Neural cell (in vitro differentiated cells): ENCODE measurements around the gene CREB3L1. TPM values are rescaled to one million over a fixed set of nuclear protein-coding genes. Genes with fewer than 3 reads are reported as not detected.

Source experiments
- H2AFZ ChIP-seq: fragments of 200-600, 300-800 bp; sonication (generic), shearing (Covaris generic); 2 replicates; pipeline ENCODE4 v1.6.0; 2014; ENCODE audit warnings: low read depth, mild to moderate bottlenecking, antibody characterized with exemption, low read length, moderate library complexity
- H3F3A ChIP-seq: fragments of 200-600 bp; shearing (Covaris generic); 2 replicates; pipeline ENCODE4 v1.6.1; 2016; ENCODE audit warnings: mild to moderate bottlenecking, moderate library complexity, mixed read lengths, antibody characterized with exemption, low read length; ENCODE audit not compliant: insufficient read depth, poor library complexity, severe bottlenecking
- H3K27ac ChIP-seq: fragments of 200-600, 300-800 bp; sonication (generic), shearing (Covaris generic); 2 replicates; pipeline ENCODE4 v1.5.1; 2014; ENCODE audit warnings: mild to moderate bottlenecking, low read length, moderate library complexity
- H3K27me3 ChIP-seq: fragments of 300-800, 200-600 bp; sonication (generic), shearing (Covaris generic); 2 replicates; pipeline ENCODE4 v1.6.0; 2014; ENCODE audit warnings: mild to moderate bottlenecking, low read depth, low read length, moderate library complexity; ENCODE audit not compliant: insufficient read depth
- H3K36me3 ChIP-seq: fragments of 300-800, 200-600 bp; sonication (generic), shearing (Covaris generic); 2 replicates; pipeline ENCODE4 v1.5.1; 2014; ENCODE audit warnings: mild to moderate bottlenecking, antibody characterized with exemption, low read length, moderate library complexity; ENCODE audit not compliant: insufficient read depth
- H3K4me2 ChIP-seq: fragments of 300-800, 200-600 bp; sonication (generic), shearing (Covaris generic); 2 replicates; pipeline ENCODE4 v1.6.0; 2014; ENCODE audit warnings: mild to moderate bottlenecking, low read length
- H3K4me3 ChIP-seq: fragments of 300-800, 200-600 bp; sonication (generic), shearing (Covaris generic); 2 replicates; pipeline ENCODE4 v1.5.1; 2014; ENCODE audit warnings: mild to moderate bottlenecking, low read length, moderate library complexity
- H3K79me2 ChIP-seq: fragments of 200-600 bp; shearing (Covaris generic); replicated peaks from 2 replicates; pipeline ENCODE4 v1.6.0; 2014; ENCODE audit warnings: mild to moderate bottlenecking, low read length, moderate library complexity; ENCODE audit not compliant: insufficient read depth
- H3K9ac ChIP-seq: fragments of 300-800, 200-600 bp; sonication (generic), shearing (Covaris generic); 2 replicates; pipeline ENCODE4 v1.6.1; 2016; ENCODE audit warnings: mild to moderate bottlenecking, low read length, mixed read lengths
- H3K9me2 ChIP-seq: fragments of 200-600 bp; shearing (Covaris generic); 2 replicates; pipeline ENCODE4 v1.6.1; 2016; ENCODE audit warnings: mild to moderate bottlenecking, low read length, mixed read lengths; ENCODE audit not compliant: insufficient read depth
- H3K9me3 ChIP-seq: fragments of 200-600, 300-800 bp; sonication (generic), shearing (Covaris generic); 2 replicates; pipeline ENCODE4 v1.6.1; 2016; ENCODE audit warnings: mild to moderate bottlenecking, mixed run types, low read length, moderate library complexity, mixed read lengths
- H4K20me1 ChIP-seq: fragments of 200-600 bp; shearing (Covaris generic); 2 replicates; pipeline ENCODE4 v1.6.1; 2016; ENCODE audit warnings: mild to moderate bottlenecking, mixed run types; ENCODE audit not compliant: insufficient read depth
- EP300 ChIP-seq: fragments of 450-650 bp; conservative IDR thresholded peaks from 2 replicates; pipeline ENCODE4 v1.6.1; 2014; ENCODE audit warnings: antibody characterized with exemption, mild to moderate bottlenecking, moderate library complexity; ENCODE audit not compliant: poor library complexity, severe bottlenecking
- EZH2 ChIP-seq: fragments of 200-600, 300-800 bp; shearing (Covaris generic), sonication (generic); IDR thresholded peaks from 2 replicates; pipeline ENCODE4 v1.6.1; 2014; ENCODE audit warnings: antibody characterized with exemption, low read length, borderline replicate concordance, mild to moderate bottlenecking; ENCODE audit not compliant: insufficient read depth, poor library complexity, severe bottlenecking
- MXI1 ChIP-seq: fragments of 450-650 bp; conservative IDR thresholded peaks from 2 replicates; pipeline ENCODE4 v1.6.1; 2014; ENCODE audit warnings: antibody characterized with exemption, mild to moderate bottlenecking; ENCODE audit not compliant: poor library complexity, severe bottlenecking
- POLR2AphosphoS5 ChIP-seq: IDR thresholded peaks from 2 replicates; pipeline ENCODE4 v1.6.1; 2012
- RAD21 ChIP-seq: fragments of 450-650 bp; conservative IDR thresholded peaks from 2 replicates; pipeline ENCODE4 v1.6.1; 2014; ENCODE audit warnings: antibody characterized with exemption, mild to moderate bottlenecking, moderate library complexity
- SMC3 ChIP-seq: fragments of 450-650 bp; conservative IDR thresholded peaks from 2 replicates; pipeline ENCODE4 v1.6.1; 2014; ENCODE audit warnings: antibody characterized with exemption, mild to moderate bottlenecking, moderate library complexity; ENCODE audit not compliant: poor library complexity
- TAF1 ChIP-seq: IDR thresholded peaks from 2 replicates; pipeline ENCODE4 v1.6.1; 2012; ENCODE audit warnings: low read depth
- polyA plus RNA-seq: library from polyadenylated mRNA; depleted of rRNA; stranded (reverse); fragments of >200 nt; gene quantifications from 2 replicates; pipeline ENCODE4 v1.2.3, GENCODE V29; 2014
- TF ChIP-seq, protein P1 (sequence below): fragments of 450-650 bp; IDR thresholded peaks from 2 replicates; pipeline ENCODE4 v1.5.1; 2014; ENCODE audit warnings: antibody characterized with exemption, mild to moderate bottlenecking, moderate library complexity; ENCODE audit not compliant: poor library complexity, severe bottlenecking
- TF ChIP-seq, protein P2 (sequence below): IDR thresholded peaks from 2 replicates; pipeline ENCODE4 v1.6.1; 2012; ENCODE audit warnings: borderline replicate concordance

CREB3L1 gene
- polyA plus RNA-seq, 1 donor from 2014 or later: not detected

DNA sequence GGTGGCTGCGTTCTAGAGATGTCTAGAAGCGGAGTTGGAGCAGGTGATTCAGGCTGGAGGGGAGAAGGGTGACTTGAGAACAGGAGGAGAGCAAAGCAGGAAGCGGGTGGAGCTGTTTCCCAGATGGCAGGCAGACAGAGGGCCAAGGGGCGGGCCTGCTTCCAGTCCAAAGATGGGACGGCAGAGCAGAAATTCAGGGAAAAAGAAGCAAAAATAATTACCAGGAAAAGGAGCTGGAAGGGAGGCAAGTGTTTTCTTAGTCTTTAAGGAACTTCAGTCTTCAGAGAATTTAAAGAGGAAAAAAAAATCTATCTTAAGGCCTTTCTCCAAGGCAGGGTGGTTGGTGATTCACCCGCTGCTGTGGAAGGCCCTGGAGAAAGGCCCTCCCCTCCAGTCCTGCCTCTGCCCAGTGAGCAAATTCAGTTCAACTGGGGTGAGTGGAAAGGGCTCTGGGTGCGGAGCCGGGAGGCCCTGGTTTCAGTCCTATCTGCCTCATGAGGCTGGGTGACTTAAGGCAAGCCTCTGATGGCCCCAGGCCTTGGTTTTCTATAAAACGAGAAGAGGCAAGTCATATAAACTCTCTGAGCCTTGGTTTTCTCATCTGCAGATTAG, 4.5 kb upstream of the CREB3L1 start:
- no peaks in the 10 kb centered on the region for H3K9me2 ChIP-seq
- H2AFZ ChIP-seq: no peak overlapping the region
- no peaks in the 10 kb centered on the region for H3K36me3 ChIP-seq
- H3K9ac ChIP-seq: no peak overlapping the region
- H3K4me2 ChIP-seq: no peak overlapping the region
- no peaks in the 10 kb centered on the region for H3K79me2 ChIP-seq
- TF ChIP-seq EP300 (no peak), POLR2AphosphoS5 (no peak), EZH2 (no peak), SMC3 (no peak), MXI1 (no peak), TAF1 (no peak), RAD21 (no peak)
- TF ChIP-seq, protein P1, sequence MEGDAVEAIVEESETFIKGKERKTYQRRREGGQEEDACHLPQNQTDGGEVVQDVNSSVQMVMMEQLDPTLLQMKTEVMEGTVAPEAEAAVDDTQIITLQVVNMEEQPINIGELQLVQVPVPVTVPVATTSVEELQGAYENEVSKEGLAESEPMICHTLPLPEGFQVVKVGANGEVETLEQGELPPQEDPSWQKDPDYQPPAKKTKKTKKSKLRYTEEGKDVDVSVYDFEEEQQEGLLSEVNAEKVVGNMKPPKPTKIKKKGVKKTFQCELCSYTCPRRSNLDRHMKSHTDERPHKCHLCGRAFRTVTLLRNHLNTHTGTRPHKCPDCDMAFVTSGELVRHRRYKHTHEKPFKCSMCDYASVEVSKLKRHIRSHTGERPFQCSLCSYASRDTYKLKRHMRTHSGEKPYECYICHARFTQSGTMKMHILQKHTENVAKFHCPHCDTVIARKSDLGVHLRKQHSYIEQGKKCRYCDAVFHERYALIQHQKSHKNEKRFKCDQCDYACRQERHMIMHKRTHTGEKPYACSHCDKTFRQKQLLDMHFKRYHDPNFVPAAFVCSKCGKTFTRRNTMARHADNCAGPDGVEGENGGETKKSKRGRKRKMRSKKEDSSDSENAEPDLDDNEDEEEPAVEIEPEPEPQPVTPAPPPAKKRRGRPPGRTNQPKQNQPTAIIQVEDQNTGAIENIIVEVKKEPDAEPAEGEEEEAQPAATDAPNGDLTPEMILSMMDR: no peak
- TF ChIP-seq, protein P2, sequence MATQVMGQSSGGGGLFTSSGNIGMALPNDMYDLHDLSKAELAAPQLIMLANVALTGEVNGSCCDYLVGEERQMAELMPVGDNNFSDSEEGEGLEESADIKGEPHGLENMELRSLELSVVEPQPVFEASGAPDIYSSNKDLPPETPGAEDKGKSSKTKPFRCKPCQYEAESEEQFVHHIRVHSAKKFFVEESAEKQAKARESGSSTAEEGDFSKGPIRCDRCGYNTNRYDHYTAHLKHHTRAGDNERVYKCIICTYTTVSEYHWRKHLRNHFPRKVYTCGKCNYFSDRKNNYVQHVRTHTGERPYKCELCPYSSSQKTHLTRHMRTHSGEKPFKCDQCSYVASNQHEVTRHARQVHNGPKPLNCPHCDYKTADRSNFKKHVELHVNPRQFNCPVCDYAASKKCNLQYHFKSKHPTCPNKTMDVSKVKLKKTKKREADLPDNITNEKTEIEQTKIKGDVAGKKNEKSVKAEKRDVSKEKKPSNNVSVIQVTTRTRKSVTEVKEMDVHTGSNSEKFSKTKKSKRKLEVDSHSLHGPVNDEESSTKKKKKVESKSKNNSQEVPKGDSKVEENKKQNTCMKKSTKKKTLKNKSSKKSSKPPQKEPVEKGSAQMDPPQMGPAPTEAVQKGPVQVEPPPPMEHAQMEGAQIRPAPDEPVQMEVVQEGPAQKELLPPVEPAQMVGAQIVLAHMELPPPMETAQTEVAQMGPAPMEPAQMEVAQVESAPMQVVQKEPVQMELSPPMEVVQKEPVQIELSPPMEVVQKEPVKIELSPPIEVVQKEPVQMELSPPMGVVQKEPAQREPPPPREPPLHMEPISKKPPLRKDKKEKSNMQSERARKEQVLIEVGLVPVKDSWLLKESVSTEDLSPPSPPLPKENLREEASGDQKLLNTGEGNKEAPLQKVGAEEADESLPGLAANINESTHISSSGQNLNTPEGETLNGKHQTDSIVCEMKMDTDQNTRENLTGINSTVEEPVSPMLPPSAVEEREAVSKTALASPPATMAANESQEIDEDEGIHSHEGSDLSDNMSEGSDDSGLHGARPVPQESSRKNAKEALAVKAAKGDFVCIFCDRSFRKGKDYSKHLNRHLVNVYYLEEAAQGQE: no peak
- H3K4me3 ChIP-seq: no peak overlapping the region
- no peak overlapping the region for H3K27ac ChIP-seq
- no peaks in the 10 kb centered on the region for H3F3A ChIP-seq
- H3K27me3 ChIP-seq: peaks cover 10% of the 10 kb centered on the region
- no peaks in the 10 kb centered on the region for H3K9me3 ChIP-seq
- no peaks in the 10 kb centered on the region for H4K20me1 ChIP-seq

- no peak overlapping the region for H3K4me2 ChIP-seq
- H4K20me1 ChIP-seq: no peaks in the 10 kb centered on the region
- H3F3A ChIP-seq: no peaks in the 10 kb centered on the region
- no peak overlapping the region for H2AFZ ChIP-seq
- H3K9ac ChIP-seq: no peak overlapping the region
- TF ChIP-seq MXI1 (no peak), EP300 (no peak), SMC3 (no peak), POLR2AphosphoS5 (no peak), TAF1 (no peak), EZH2 (no peak), RAD21 (no peak)
- TF ChIP-seq, protein P1: no peak
- TF ChIP-seq, protein P2: no peak
- H3K79me2 ChIP-seq: no peaks in the 10 kb centered on the region
- H3K9me3 ChIP-seq: no peaks in the 10 kb centered on the region
- H3K4me3 ChIP-seq: no peak overlapping the region
- H3K27me3 ChIP-seq: peaks cover 18% of the 10 kb centered on the region
- no peaks in the 10 kb centered on the region for H3K36me3 ChIP-seq
- H3K9me2 ChIP-seq: no peaks in the 10 kb centered on the region
- no peak overlapping the region for H3K27ac ChIP-seq
These were observed 3.8 kb upstream of the CREB3L1 start for GRCh38 chr11:46273511-46274205.
